Ovary (tissue), 1 donor: ENCODE results near the gene SULT2A1.

Experiments used
- EP300 ChIP-seq: sonication (generic); formaldehyde crosslinking; IDR thresholded peaks from one replicate; pipeline ENCODE4 v1.6.1; 2017; ENCODE audit warnings: antibody characterized with exemption
- POLR2A ChIP-seq: fragments of 450-650 bp; IDR thresholded peaks from one replicate; pipeline ENCODE4 v1.6.1; 2017; ENCODE audit warnings: antibody characterized with exemption, mild to moderate bottlenecking, moderate library complexity

GRCh38 chr19:47854459-47854858, 31.7 kb downstream of the SULT2A1 start:
- no peak for TF ChIP-seq POLR2A
- TF ChIP-seq EP300, result no peak
